OCI-LY1 (cell line): ENCODE measurements around the gene TANC1.

Source experiments
- CTCF ChIP-seq: fragments of 200-600 bp; sonication (generic), shearing (Covaris generic); IDR thresholded peaks from 2 replicates; pipeline ENCODE4 v1.5.1; 2017; ENCODE audit warnings: mild to moderate bottlenecking, antibody characterized with exemption, low read length, moderate library complexity, mixed read lengths
- EZH2 ChIP-seq: fragments of 200-600 bp; sonication (generic), shearing (Covaris generic); IDR thresholded peaks from 2 replicates; pipeline ENCODE4 v1.8.0; 2017; ENCODE audit warnings: borderline replicate concordance, mixed run types, mild to moderate bottlenecking, antibody characterized with exemption, low read length, moderate library complexity, mixed read lengths

DNA sequence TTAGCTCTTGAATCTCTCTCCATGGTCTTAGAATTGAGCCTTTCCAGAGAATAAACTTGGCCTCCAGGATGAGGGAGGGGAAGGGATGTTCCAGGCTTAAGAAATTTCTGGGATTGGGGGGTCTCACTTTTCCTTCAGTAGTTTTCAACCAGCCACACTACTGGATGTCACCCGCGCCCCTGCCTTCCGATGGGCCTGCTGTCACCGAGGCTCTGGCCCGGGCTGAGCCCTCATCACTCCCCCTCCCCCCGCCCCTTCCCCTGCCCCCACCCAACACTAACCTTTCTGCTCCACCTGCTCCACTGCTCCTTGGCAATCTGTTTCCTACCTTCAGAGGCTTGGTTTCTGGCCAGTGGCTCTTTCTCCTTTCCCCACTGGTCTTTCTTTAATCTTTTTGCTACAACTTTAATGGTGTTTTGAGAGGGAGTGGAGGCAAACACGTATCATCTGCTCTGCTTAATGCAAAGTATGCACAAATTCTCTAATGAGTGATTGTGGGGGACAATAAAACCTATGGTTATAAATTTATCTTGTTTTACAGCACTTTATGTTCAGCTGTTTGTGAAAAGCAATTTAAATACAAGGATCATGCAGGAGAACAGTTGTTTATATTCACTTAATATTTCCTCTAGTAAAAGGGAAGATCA lies 162.9 kb downstream of the TANC1 start:
- no peak for TF ChIP-seq CTCF
- no peak for TF ChIP-seq EZH2
